ENCODE data around the gene FGD4.
"Not testable (repeated sequence)": the region's sequence is repeated elsewhere in the genome, so short reads cannot be mapped to it uniquely, and the experiment has no call there.

FGD4 gene

GRCh38 chr12:32522331-32523221, 123.2 kb downstream of the FGD4 start:
- DNase-seq (ENCODE audit: low spot score) = no peak

GRCh38 chr12:32525802-32526201, 126.4 kb downstream of the FGD4 start:
- not testable (repeated sequence) for DNase-seq (ENCODE audit: low spot score)

GRCh38 chr12:32526343-32526742, 127.0 kb downstream of the FGD4 start:
- DNase-seq (ENCODE audit: low spot score) = not testable (repeated sequence)

GRCh38 chr12:32532422-32532821, 133.1 kb downstream of the FGD4 start:
- no peak for DNase-seq (ENCODE audit: low spot score)

GRCh38 chr12:32532951-32533350, 133.6 kb downstream of the FGD4 start:
- DNase-seq (ENCODE audit: low spot score) = no peak

GRCh38 chr12:32533506-32533905, 134.1 kb downstream of the FGD4 start:
- not testable (repeated sequence) for DNase-seq (ENCODE audit: low spot score)

GRCh38 chr12:32533971-32534590, 134.7 kb downstream of the FGD4 start:
- DNase-seq (ENCODE audit: low spot score) = peak; percentile 79

- DNase-seq (ENCODE audit: low spot score) = no peak
Measured at GRCh38 chr12:32534698-32535097, 135.3 kb downstream of the FGD4 start.

- peak; percentile 46 for DNase-seq (ENCODE audit: low spot score)
Measured at GRCh38 chr12:32535288-32535999, 136.1 kb downstream of the FGD4 start.

- DNase-seq (ENCODE audit: low spot score) = no peak
Measured at GRCh38 chr12:32536000-32536345, 136.6 kb downstream of the FGD4 start.

- DNase-seq (ENCODE audit: low spot score) = no peak
Measured at GRCh38 chr12:32541754-32542374, 142.5 kb downstream of the FGD4 start.

- DNase-seq (ENCODE audit: low spot score) = no peak
Measured at GRCh38 chr12:32542428-32543229, 143.3 kb downstream of the FGD4 start.

GRCh38 chr12:32544893-32545292, 145.5 kb downstream of the FGD4 start:
- no peak for DNase-seq (ENCODE audit: low spot score)

GRCh38 chr12:32545413-32545980, 146.1 kb downstream of the FGD4 start:
- DNase-seq (ENCODE audit: low spot score) = no peak

- DNase-seq (ENCODE audit: low spot score) = no peak
Measured at GRCh38 chr12:32546272-32546671, 146.9 kb downstream of the FGD4 start.

- DNase-seq (ENCODE audit: low spot score) = peak; percentile 73
Measured at GRCh38 chr12:32548691-32549281, 149.4 kb downstream of the FGD4 start.

GRCh38 chr12:32549675-32550079, 150.3 kb downstream of the FGD4 start:
- peak; percentile 60 for DNase-seq (ENCODE audit: low spot score)

- no peak for DNase-seq (ENCODE audit: low spot score)
Measured at GRCh38 chr12:32551058-32551457, 151.7 kb downstream of the FGD4 start.

GRCh38 chr12:32558903-32559302, 159.5 kb downstream of the FGD4 start:
- DNase-seq (ENCODE audit: low spot score) = peak; percentile 80

GRCh38 chr12:32559434-32559833, 160.1 kb downstream of the FGD4 start:
- no peak for DNase-seq (ENCODE audit: low spot score)

- DNase-seq (ENCODE audit: low spot score) = no peak
Measured at GRCh38 chr12:32560520-32560919, 161.2 kb downstream of the FGD4 start.

Data from AG08395 (cell line).